ENCODE data around the gene KNDC1.

GRCh38 chr10:133117688-133118071 lies 42.3 kb upstream of the KNDC1 start:
- TF ChIP-seq POLR2AphosphoS5 (IDR thresholded peaks at IDR 0.05; ENCODE audit: low read depth, low read length) (no peak), SIN3A (IDR thresholded peaks at IDR 0.05; ENCODE audit: borderline replicate concordance, insufficient read depth, low read length) (no peak)
